Activated CD4-positive, alpha-beta T cell treated with anti-CD3 and anti-CD28 coated beads for 48 hours (primary cell): ENCODE data around the gene NDUFA6.
"Not testable (repeated sequence)": the region's sequence is repeated elsewhere in the genome, so short reads cannot be mapped to it uniquely, and the experiment has no call there.

Experiments
- DNase-seq: peaks from one replicate; pipeline ENCODE4 v3.0.0-alpha.2; 2020

Gene NDUFA6

GRCh38 chr22:42111798-42112197 is 21.2 kb upstream of the NDUFA6 start:
- DNase-seq = no peak

- no peak for DNase-seq
These were observed 18.3 kb upstream of the NDUFA6 start for GRCh38 chr22:42108848-42109247.

- DNase-seq = not testable (repeated sequence)
These were observed 13.8 kb upstream of the NDUFA6 start for GRCh38 chr22:42104332-42104860.

- no peak for DNase-seq
These were observed 10.6 kb upstream of the NDUFA6 start for GRCh38 chr22:42101199-42101598.

- DNase-seq = no peak
These were observed 847 bp upstream of the NDUFA6 start for GRCh38 chr22:42091455-42091782.

- DNase-seq = no peak
These were observed 4.5 kb downstream of the NDUFA6 start for GRCh38 chr22:42086051-42086450.

- DNase-seq = no peak
These were observed 5.7 kb downstream of the NDUFA6 start for GRCh38 chr22:42084874-42085273.

- no peak for DNase-seq
These were observed 7.5 kb downstream of the NDUFA6 start for GRCh38 chr22:42083119-42083518.

GRCh38 chr22:42080287-42080686 is 10.3 kb downstream of the NDUFA6 start:
- peak; percentile 27 for DNase-seq

- DNase-seq = peak; percentile 99
These were observed 11.0 kb downstream of the NDUFA6 start, which contains the start of gene SMDT1 for GRCh38 chr22:42079319-42080251. Gene SMDT1, plus strand, starts transcription at chr22:42079700. Its CDS starts 69 bp downstream, at chr22:42079769.

GRCh38 chr22:42078469-42079318 is 11.9 kb downstream of the NDUFA6 start:
- DNase-seq = no peak

GRCh38 chr22:42077486-42078125 is 13.0 kb downstream of the NDUFA6 start:
- DNase-seq = no peak

GRCh38 chr22:42076764-42077485 is 13.6 kb downstream of the NDUFA6 start:
- no peak for DNase-seq

GRCh38 chr22:42074846-42075676 is 15.5 kb downstream of the NDUFA6 start:
- no peak for DNase-seq

GRCh38 chr22:42074132-42074811 is 16.3 kb downstream of the NDUFA6 start, which contains the start of gene PHETA2:
Gene PHETA2, plus strand, starts transcription at chr22:42074248. Its CDS starts 3,046 bp downstream, at chr22:42077294.
- peak; percentile 68 for DNase-seq

- no peak for DNase-seq
These were observed 16.9 kb downstream of the NDUFA6 start for GRCh38 chr22:42073621-42074041.

- DNase-seq = no peak
These were observed 17.8 kb downstream of the NDUFA6 start for GRCh38 chr22:42072606-42073330.

GRCh38 chr22:42071508-42071907 is 19.1 kb downstream of the NDUFA6 start:
- DNase-seq = not testable (repeated sequence)

GRCh38 chr22:42070517-42071422 is 19.8 kb downstream of the NDUFA6 start, which contains the start of gene NAGA:
Gene NAGA, minus strand, starts transcription at chr22:42070812. Its CDS starts 515 bp downstream, at chr22:42070297.
- DNase-seq = peak; percentile 96
